ENCODE results near the gene PARN.
"Not testable (repeated sequence)": the region's sequence is repeated elsewhere in the genome, so short reads cannot be mapped to it uniquely, and the experiment has no call there.

The PARN gene

DNA sequence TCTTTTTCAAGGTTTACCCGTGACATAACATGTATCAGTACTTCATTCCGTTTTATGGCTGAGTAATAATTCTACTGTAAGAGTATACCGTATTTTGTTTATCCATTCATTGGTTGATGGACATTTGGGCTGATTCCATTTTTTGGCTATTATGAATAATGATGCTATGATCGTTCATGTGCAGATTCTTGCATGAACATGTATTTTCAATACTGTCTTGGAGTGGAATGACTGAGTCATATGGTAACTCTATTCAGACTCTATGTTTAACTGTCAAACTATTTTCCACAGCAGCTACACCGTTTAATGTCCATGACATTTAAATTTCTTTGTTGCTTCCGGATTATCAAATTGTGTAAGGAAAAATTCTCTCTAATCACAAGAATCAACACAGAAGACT, 20.6 kb upstream of the PARN start:
- DNase-seq (ENCODE audit: insufficient read length): no peak
- FAIRE-seq: no peak
- TF ChIP-seq POLR2AphosphoS5 (IDR thresholded peaks at IDR 0.05; ENCODE audit: low read depth, low read length) (no peak), TAF1 (IDR thresholded peaks at IDR 0.05; ENCODE audit: borderline replicate concordance, low read depth, low read length) (no peak), POLR2A (IDR thresholded peaks at IDR 0.05; ENCODE audit: low read depth, low read length) (no peak)

DNA sequence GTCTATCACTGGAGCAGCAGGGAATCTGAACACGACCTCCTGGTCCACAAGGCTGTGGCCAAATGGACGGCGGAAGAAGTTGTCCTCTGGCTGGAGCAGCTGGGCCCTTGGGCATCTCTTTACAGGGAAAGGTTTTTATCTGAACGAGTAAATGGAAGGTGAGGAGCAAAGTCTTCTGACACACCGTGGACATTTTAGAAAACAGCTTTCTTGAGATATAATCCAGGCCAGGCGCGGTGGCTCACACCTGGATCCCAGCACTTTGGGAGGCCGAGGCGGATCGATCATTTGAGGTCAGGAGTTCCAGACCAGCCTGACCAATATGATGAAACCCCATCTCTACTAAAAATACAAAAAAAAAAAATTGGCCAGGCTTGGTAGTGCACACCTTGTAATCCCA, 19.8 kb upstream of the PARN start:
- FAIRE-seq (no peak), DNase-seq (ENCODE audit: insufficient read length) (no peak)
- TF ChIP-seq POLR2AphosphoS5 (IDR thresholded peaks at IDR 0.05; ENCODE audit: low read depth, low read length) (no peak), POLR2A (IDR thresholded peaks at IDR 0.05; ENCODE audit: low read depth, low read length) (no peak), TAF1 (IDR thresholded peaks at IDR 0.05; ENCODE audit: borderline replicate concordance, low read depth, low read length) (no peak)

- FAIRE-seq (no peak), DNase-seq (ENCODE audit: insufficient read length) (no peak)
- TF ChIP-seq POLR2A (IDR thresholded peaks at IDR 0.05; ENCODE audit: low read depth, low read length): no peak
- no peak for TF ChIP-seq POLR2AphosphoS5 (IDR thresholded peaks at IDR 0.05; ENCODE audit: low read depth, low read length)
- TF ChIP-seq TAF1 (IDR thresholded peaks at IDR 0.05; ENCODE audit: borderline replicate concordance, low read depth, low read length): no peak
Observed at GRCh38 chr16:14641926-14642325, 11.9 kb upstream of the PARN start.

DNA sequence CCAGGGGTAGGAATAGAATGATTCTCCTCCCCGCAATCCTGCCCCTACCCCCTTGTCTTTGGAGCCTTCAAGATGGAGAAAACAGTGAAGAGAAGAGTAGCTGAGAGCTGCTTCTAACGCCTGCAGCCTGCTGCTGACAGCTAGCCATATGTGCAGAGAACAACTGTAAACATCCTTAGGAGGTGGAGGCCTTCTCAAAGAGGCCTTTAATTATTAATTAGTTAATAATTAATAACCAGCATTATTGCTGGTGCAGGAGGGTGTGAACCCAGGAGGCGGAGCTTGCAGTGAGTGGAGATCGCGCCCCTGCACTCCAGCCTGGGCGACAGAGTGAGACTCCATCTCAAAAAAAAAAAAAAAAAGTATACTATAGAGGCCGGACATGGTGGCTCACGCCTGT, 11.1 kb upstream of the PARN start:
- no peak for TF ChIP-seq POLR2AphosphoS5 (IDR thresholded peaks at IDR 0.05; ENCODE audit: low read depth, low read length)
- TF ChIP-seq TAF1 (IDR thresholded peaks at IDR 0.05; ENCODE audit: borderline replicate concordance, low read depth, low read length): no peak
- TF ChIP-seq POLR2A (IDR thresholded peaks at IDR 0.05; ENCODE audit: low read depth, low read length): no peak
- no peak for FAIRE-seq
- DNase-seq (ENCODE audit: insufficient read length): no peak

GRCh38 chr16:14640538-14640937, 10.5 kb upstream of the PARN start:
- no peak for DNase-seq (ENCODE audit: insufficient read length)
- no peak for FAIRE-seq
- TF ChIP-seq POLR2A (IDR thresholded peaks at IDR 0.05; ENCODE audit: low read depth, low read length) (no peak), TAF1 (IDR thresholded peaks at IDR 0.05; ENCODE audit: borderline replicate concordance, low read depth, low read length) (no peak), POLR2AphosphoS5 (IDR thresholded peaks at IDR 0.05; ENCODE audit: low read depth, low read length) (no peak)

- FAIRE-seq; DNase-seq (ENCODE audit: insufficient read length): not testable (repeated sequence)
Observed at GRCh38 chr16:14636951-14637240, 6.8 kb upstream of the PARN start.

- not testable (repeated sequence) for DNase-seq (ENCODE audit: insufficient read length); FAIRE-seq
Observed at GRCh38 chr16:14636179-14636950, 6.3 kb upstream of the PARN start.

DNA sequence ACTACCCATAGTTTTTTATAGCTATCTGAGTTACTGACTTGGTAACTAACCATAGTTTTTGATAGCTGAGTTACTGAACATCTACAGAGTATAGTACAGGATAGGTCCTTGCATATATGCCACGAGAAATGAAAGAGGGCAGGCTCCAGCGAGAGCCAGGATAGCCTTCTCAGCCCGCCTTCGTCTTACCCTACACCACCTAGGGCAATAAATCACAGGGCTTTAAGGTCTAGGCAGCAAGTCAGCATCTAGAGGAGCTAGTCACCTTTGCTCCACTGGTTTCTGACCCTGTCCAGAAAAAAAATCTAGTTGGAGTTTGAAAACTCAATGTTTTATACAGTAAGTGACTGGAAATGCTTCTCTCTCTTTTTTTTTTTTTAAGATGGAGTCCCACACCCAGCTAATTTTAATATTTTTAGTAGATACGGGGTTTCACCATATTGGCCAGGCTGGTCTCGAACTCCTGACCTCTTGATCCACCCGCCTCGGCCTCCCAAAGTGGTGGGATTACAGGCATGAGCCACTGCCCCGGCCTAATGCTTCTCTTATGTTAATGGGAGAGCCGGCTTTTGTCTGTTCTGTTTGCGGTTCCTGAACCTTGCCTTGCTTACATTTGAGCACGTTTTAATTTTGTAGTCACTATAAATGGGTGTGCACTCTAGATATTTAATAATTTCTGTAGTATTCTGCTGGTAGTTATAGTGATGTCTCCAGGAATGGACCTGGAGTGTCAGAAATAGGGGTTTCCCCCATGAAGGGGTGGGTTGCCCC, 5.5 kb upstream of the PARN start:
- TF ChIP-seq POLR2AphosphoS5 (IDR thresholded peaks at IDR 0.05; ENCODE audit: low read depth, low read length) (no peak), TAF1 (IDR thresholded peaks at IDR 0.05; ENCODE audit: borderline replicate concordance, low read depth, low read length) (no peak)
- FAIRE-seq (no peak), DNase-seq (ENCODE audit: insufficient read length) (no peak)

GRCh38 chr16:14634389-14634725, 4.3 kb upstream of the PARN start:
- FAIRE-seq: no peak
- TF ChIP-seq POLR2A (IDR thresholded peaks at IDR 0.05; ENCODE audit: low read depth, low read length) (no peak), TAF1 (IDR thresholded peaks at IDR 0.05; ENCODE audit: borderline replicate concordance, low read depth, low read length) (no peak)
- DNase-seq (ENCODE audit: insufficient read length): no peak

GRCh38 chr16:14632693-14633569, 2.9 kb upstream of the PARN start, which contains the start of gene BFAR:
Gene BFAR, plus strand, starts transcription at chr16:14632951. Its CDS starts 11,396 bp downstream, at chr16:14644347.
- DNase-seq (ENCODE audit: insufficient read length): peak; percentile 86
- FAIRE-seq: peak; percentile 81
- TF ChIP-seq POLR2AphosphoS5 (IDR thresholded peaks at IDR 0.05; ENCODE audit: low read depth, low read length) (peak; percentile 99), POLR2A (IDR thresholded peaks at IDR 0.05; ENCODE audit: low read depth, low read length) (peak; percentile 99), TAF1 (IDR thresholded peaks at IDR 0.05; ENCODE audit: borderline replicate concordance, low read depth, low read length) (peak; percentile 94)

- not testable (repeated sequence) for DNase-seq (ENCODE audit: insufficient read length); FAIRE-seq
Observed at GRCh38 chr16:14630620-14631330, 715 bp upstream of the PARN start.

- DNase-seq (ENCODE audit: insufficient read length) (no peak), FAIRE-seq (no peak)
- TF ChIP-seq TAF1 (IDR thresholded peaks at IDR 0.05; ENCODE audit: borderline replicate concordance, low read depth, low read length): no peak
- TF ChIP-seq POLR2AphosphoS5 (IDR thresholded peaks at IDR 0.05; ENCODE audit: low read depth, low read length): no peak
- no peak for TF ChIP-seq POLR2A (IDR thresholded peaks at IDR 0.05; ENCODE audit: low read depth, low read length)
Observed at GRCh38 chr16:14629612-14629918, 495 bp downstream of the PARN start.
